GM12892 (cell line): ENCODE data around the gene GABRG3.

Experiments used
- POLR2A ChIP-seq: IDR thresholded peaks from 2 replicates; pipeline ENCODE4 v1.6.1; 2011; ENCODE audit warnings: low read depth, low read length, control low read depth
- POLR2AphosphoS5 ChIP-seq: IDR thresholded peaks from 2 replicates; pipeline ENCODE4 v1.6.1; 2011; ENCODE audit warnings: low read depth, low read length, control low read depth
- TAF1 ChIP-seq: IDR thresholded peaks from 2 replicates; pipeline ENCODE4 v1.6.1; 2011; ENCODE audit warnings: low read depth, mild to moderate bottlenecking, control low read depth, low read length, borderline replicate concordance

DNA sequence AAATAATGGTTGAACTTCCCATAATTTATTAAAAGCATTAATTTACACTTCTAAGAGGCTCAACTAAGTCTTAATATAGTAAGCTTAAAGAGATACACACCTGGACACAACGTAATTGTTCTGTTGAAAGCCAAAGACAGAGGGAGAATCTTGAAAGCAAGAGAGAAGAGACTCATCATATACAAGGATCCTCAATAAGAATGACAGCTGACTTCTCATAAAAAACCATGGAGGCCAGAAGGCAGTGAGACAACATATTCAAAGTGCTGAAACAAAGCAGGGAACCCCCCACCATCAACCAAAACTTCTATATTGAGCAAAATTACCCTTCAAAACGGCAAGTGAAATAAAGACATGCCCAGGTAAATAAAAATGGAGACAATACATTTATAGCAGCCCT, 16.6 kb upstream of the GABRG3 start:
- no peak for TF ChIP-seq POLR2A
- TF ChIP-seq TAF1 = no peak
- no peak for TF ChIP-seq POLR2AphosphoS5
